ENCODE measurements around the gene IBA57.

The IBA57 gene

DNA sequence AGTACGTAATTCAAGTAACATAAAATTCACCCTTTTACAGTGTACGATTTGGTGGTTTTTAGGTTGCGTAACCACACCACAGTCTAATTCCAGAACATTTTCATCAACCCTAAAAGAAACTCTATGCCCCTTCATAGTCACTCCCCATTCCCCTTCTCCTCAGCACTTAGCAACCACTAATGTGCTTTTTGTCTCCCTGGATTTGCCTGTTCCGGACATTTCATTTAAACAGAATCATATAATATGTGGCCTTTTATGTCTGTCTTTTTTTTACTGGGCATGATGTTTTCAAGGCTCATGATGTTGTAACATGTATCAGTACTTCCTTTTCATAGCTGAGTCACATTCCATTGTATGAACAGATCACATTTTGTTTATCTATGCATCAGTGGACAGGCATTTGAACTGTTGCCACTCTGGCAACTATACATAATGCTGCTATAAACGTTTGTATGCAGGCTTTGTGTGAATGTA, 63.0 kb downstream of the IBA57 start:
- Histone ChIP-seq H3K4me3 (ENCODE audit: low read length in 2 of 2) (no peak overlapping the region), H3K36me3 (ENCODE audit: control insufficient read depth in 2 of 2, insufficient read depth in 2 of 2, low read length in 2 of 2) (peaks cover 0 to 2% of the 10 kb centered on the region in 2 donors), H3K9me3 (ENCODE audit: control insufficient read depth in 2 of 2, low read length in 2 of 2) (peaks cover 0 to 9% of the 10 kb centered on the region in 2 donors), H3K27ac (ENCODE audit: low read depth in 2 of 2, low read length in 2 of 2) (peak overlapping the region in 1 of 2 donors; percentile 0), H3K4me1 (ENCODE audit: control insufficient read depth in 2 of 2, insufficient read depth in 2 of 2, low read length in 2 of 2) (no peaks in the 10 kb centered on the region), H3K27me3 (ENCODE audit: control insufficient read depth in 2 of 2, insufficient read depth in 2 of 2, low read length in 2 of 2) (no peaks in the 10 kb centered on the region), H3K9ac (ENCODE audit: low read depth in 1 of 2, low read length in 2 of 2) (no peak overlapping the region)

- Histone ChIP-seq H3K27ac (ENCODE audit: low read depth in 2 of 2, low read length in 2 of 2) (no peak overlapping the region), H3K9me3 (ENCODE audit: control insufficient read depth in 2 of 2, low read length in 2 of 2) (no peaks in the 10 kb centered on the region), H3K4me1 (ENCODE audit: control insufficient read depth in 2 of 2, insufficient read depth in 2 of 2, low read length in 2 of 2) (no peaks in the 10 kb centered on the region), H3K4me3 (ENCODE audit: low read length in 2 of 2) (no peak overlapping the region), H3K36me3 (ENCODE audit: control insufficient read depth in 2 of 2, insufficient read depth in 2 of 2, low read length in 2 of 2) (no peaks in the 10 kb centered on the region), H3K9ac (ENCODE audit: low read depth in 1 of 2, low read length in 2 of 2) (no peak overlapping the region), H3K27me3 (ENCODE audit: control insufficient read depth in 2 of 2, insufficient read depth in 2 of 2, low read length in 2 of 2) (no peaks in the 10 kb centered on the region)
These were observed 65.6 kb downstream of the IBA57 start for GRCh38 chr1:228231189-228231588.
